HG02798 (cell line): Measurements from ENCODE around the gene ERFL.

Experiments
- ATAC-seq: cut with Tn5 transposase; IDR thresholded peaks from one replicate; pipeline ENCODE4 v1.9.1; 2021; ENCODE audit warnings: mild to moderate bottlenecking; ENCODE audit not compliant: unreplicated experiment, poor library complexity

ERFL gene

DNA sequence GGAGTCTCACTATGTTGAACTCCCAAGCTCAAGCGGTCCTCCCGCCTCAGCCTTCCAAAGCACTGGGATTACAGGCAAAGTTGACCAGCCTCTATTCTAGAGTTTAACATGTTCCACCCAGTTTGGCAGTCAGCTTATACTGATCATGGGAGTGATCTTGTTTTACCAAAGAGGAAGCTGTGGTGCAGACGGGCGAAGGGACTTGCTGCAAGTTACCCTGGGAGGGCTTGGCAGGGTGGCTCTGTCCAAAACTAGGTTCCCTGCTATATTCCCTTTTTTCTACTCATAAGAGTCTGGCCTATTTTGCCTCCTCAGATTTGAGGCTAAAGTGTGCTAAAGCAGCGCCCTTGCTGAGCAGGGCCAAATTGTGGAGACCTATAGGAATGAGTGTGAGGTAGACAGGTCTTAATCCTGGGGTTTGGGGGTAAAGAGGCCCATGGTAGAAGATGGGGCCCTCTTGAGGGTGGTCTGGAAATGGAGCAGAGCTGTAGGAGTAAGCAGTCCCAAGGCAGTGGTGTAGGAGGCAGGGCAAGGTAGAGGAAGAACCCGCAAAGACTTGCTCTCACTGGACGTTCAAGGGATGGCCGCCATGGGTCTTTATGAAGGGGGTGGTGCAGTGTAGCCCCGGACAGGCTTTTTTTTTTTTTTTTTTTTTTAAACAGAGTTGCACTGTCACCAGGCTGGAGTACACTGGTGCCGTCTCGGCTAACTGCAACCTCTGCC, 64.9 kb downstream of the ERFL start:
- ATAC-seq: no peak

GRCh38 chr19:41862445-41862986, 65.7 kb downstream of the ERFL start:
- no peak for ATAC-seq

DNA sequence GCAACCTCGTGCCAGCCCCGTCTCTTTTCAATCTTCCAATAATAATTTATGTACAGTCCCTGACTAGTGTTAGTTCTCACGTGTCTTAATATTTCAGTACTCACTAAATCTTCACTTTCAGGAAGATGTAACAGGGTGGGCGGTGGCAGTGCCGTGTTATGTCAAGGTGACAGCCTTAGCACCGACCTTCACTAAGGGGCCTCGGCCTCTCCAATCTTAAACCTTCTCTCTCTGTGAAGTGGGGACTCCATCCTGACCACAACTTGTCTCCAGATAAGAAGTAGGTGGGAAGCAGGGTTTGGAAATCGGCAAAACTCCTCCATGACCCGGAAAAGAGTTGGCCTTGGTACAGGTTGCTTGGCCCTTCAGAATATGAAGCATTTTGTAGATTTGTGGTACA, 66.4 kb downstream of the ERFL start:
- no peak for ATAC-seq

DNA sequence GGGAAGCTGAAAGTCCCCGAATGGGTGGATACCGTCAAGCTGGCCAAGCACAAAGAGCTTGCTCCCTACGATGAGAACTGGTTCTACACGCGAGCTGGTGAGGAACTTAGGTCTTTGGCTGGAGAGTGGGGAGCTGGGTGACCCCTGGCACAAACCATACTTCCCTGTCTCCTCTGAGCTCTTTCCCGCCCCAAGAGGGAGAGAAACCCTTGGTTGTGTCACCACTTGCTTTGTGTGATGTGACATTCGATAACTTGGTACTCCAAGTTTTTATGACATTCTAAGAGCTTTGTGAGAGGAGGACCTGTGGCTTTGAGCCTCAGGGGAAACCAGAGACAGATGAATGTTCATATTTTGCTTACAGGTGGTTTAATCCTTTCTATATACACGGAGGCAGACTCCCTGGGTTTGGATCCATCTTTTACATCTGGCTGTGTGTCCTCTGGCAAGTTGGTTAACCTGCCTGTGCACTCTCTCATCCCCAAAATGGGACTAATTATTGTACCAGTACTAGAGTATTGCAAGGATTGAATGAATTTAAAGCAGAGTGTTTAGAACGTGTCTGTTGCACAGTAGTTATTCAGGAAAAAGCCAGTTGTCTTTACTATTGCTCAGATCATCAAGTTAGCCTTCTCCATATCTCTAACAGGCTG, 67.0 kb downstream of the ERFL start:
- ATAC-seq: no peak

DNA sequence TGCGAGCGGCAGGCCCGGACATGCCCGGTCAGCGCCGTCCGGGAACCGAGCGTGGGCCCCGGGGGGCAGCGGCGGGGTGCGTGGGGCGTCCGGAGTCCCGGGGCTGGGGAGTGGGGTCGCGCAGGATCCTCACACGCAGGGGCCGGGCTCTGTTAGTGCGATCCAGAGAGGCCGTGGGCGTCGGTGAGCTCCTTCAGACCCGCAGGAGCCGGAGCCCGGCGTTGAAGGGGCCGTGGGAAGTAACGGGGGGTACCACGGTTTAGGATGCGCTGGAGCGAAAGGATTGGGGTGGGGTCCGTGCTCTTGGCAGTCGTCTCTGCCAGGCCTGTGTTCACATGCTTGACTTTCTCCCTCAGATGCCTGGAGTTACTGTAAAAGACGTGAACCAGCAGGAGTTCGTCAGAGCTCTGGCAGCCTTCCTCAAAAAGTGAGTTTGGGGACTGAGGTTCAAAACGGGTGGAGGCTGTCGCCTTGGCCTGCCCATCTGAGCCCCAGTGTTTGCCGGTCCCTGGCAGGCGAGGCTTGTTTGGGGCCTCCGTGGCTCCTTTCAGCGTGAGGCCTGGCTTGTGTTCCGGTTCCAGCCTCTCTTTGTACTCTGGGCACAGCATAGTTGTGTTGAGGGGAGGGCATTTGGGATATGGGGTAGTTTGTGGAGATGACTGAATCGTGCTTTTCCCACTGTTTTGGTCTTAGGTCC, 67.7 kb downstream of the ERFL start:
- ATAC-seq: no peak

DNA sequence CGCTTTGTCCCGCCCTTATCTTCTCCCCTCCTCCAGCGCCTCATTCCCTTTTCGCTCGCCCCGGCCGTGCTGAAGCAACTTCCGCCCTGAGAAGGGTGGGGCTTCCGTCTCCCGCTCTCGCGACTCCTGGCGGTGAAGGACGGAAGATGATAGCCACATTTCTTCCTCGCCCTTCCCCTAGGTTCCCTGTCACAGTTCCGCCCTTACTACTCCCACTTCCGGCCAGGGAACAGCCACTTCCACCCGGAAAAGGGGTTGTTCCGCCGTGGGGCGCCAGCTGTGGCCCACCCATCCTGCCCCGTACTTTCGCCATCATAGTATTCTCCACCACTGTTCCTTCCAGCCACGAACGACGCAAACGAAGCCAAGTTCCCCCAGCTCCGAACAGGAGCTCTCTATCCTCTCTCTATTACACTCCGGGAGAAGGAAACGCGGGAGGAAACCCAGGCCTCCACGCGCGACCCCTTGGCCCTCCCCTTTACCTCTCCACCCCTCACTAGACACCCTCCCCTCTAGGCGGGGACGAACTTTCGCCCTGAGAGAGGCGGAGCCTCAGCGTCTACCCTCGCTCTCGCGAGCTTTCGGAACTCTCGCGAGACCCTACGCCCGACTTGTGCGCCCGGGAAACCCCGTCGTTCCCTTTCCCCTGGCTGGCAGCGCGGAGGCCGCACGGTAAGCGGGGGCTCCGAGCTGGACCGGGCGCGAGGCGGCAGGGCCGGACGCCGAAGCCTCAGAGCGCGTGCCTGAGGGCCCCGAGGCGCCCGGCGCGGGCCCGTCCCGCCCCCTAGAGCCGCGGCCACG, 68.4 kb downstream of the ERFL start, which contains the start of gene RPS19:
Gene RPS19 (plus strand): TSS at position 638 of the 801 bp plus-strand sequence. CDS start 520 bp downstream, outside the sequence.
- peak; percentile 84 for ATAC-seq

DNA sequence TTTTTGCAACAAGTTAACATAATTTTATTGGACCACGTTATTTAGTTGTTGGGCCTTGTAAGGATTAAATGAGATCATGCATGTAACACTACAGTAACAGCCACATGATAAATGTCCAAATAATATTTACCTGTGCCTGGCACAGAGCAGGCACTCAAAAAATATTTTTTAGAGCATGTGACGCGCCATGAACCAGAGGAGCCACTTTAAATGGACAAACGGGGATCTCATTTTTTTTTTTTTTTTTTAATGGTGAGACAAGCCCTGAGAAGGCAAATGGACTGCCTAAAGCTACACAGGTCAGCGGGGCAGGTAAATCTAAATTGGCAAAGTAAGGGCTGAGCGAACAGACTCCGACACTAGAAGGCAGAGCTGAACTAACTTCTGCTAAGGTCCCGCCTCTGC, 69.0 kb downstream of the ERFL start:
- ATAC-seq: no peak
